Calu3 (cell line): ENCODE results near the gene PPEF2. TPM values are rescaled to one million over a fixed set of nuclear protein-coding genes. Genes with fewer than 3 reads are reported as not detected.

Experiments
- BruUV-seq: library from RNA; stranded (reverse); fragments of 400-500 nt; replicated peaks from 2 replicates; lab custom pipeline; 2021; lab: Mats Ljungman, UMichigan
- CTCF ChIA-PET: fragments of 300-600 bp; sonication (Branson Sonifier 250); formaldehyde crosslinking; loops from one replicate; lab custom pipeline; 2022; ENCODE audit warnings: antibody characterized with exemption; lab: Charles Lee
- DNase-seq: peaks from one replicate; pipeline ENCODE4 v3.0.0; 2022
- H3K27ac Mint-ChIP-seq: one replicate; pipeline ENCODE4 v1.8.0; 2022; ENCODE audit warnings: mixed read lengths; ENCODE audit not compliant: unreplicated experiment
- H3K27me3 Mint-ChIP-seq: one replicate; pipeline ENCODE4 v1.8.0; 2022; ENCODE audit warnings: mixed read lengths; ENCODE audit not compliant: unreplicated experiment
- H3K36me3 Mint-ChIP-seq: one replicate; pipeline ENCODE4 v1.8.0; 2022; ENCODE audit warnings: mild to moderate bottlenecking, moderate library complexity, mixed read lengths; ENCODE audit not compliant: insufficient read depth, unreplicated experiment
- H3K4me1 Mint-ChIP-seq: one replicate; pipeline ENCODE4 v1.8.0; 2022; ENCODE audit warnings: mild to moderate bottlenecking, low read depth, mixed read lengths; ENCODE audit not compliant: unreplicated experiment
- H3K4me3 Mint-ChIP-seq: one replicate; pipeline ENCODE4 v1.8.0; 2022; ENCODE audit warnings: mild to moderate bottlenecking, low read depth, moderate library complexity, mixed read lengths; ENCODE audit not compliant: unreplicated experiment
- H3K9me3 Mint-ChIP-seq: one replicate; pipeline ENCODE4 v1.8.0; 2022; ENCODE audit warnings: low read depth, mixed read lengths; ENCODE audit not compliant: unreplicated experiment
- CTCF ChIP-seq: fragments of 200-600 bp; IDR thresholded peaks from one replicate; pipeline ENCODE4 v1.8.0; 2022; ENCODE audit warnings: antibody characterized with exemption; ENCODE audit not compliant: unreplicated experiment
- intact Hi-C: fragments of 100-400 bp; cut with micrococcal nuclease; formaldehyde crosslinking; loops from one replicate; pipeline ENCODE4 v1.10.0; 2022; ENCODE audit not compliant: unreplicated experiment
- total RNA-seq: library from RNA; stranded (reverse); gene quantifications from 2 replicates; pipeline ENCODE4 v1.2.3, GENCODE V29; 2022

The PPEF2 gene
- total RNA-seq, 1 experiment from 2014 or later: not detected

GRCh38 chr4:75907966-75908365 lies 5.7 kb upstream of the PPEF2 start:
- intact Hi-C loops: no loop called here
- Mint-ChIP-seq H3K9me3 (no peaks in the 10 kb centered on the region), H3K36me3 (no peaks in the 10 kb centered on the region), H3K4me1 (no peaks in the 10 kb centered on the region), H3K27ac (no peak overlapping the region), H3K4me3 (no peak overlapping the region), H3K27me3 (no peaks in the 10 kb centered on the region)
- no peak for TF ChIP-seq CTCF
- DNase-seq: no peak
- BruUV-seq: no TSS peak
- CTCF ChIA-PET: no interaction called here

- Mint-ChIP-seq H3K4me3 (no peak overlapping the region), H3K9me3 (no peaks in the 10 kb centered on the region), H3K4me1 (no peaks in the 10 kb centered on the region), H3K27ac (no peak overlapping the region), H3K27me3 (no peaks in the 10 kb centered on the region), H3K36me3 (no peaks in the 10 kb centered on the region)
- intact Hi-C loops: no loop called here
- DNase-seq: no peak
- CTCF ChIA-PET: no interaction called here
- BruUV-seq: no TSS peak
- TF ChIP-seq CTCF: no peak
These were observed 1.8 kb upstream of the PPEF2 start for GRCh38 chr4:75904076-75904475.

GRCh38 chr4:75898536-75898935 lies 3.7 kb downstream of the PPEF2 start:
- no TSS peak for BruUV-seq
- no peak for DNase-seq
- intact Hi-C loops: no loop called here
- H3K4me3 Mint-ChIP-seq: no peak overlapping the region
- no peaks in the 10 kb centered on the region for H3K36me3 Mint-ChIP-seq
- no peaks in the 10 kb centered on the region for H3K4me1 Mint-ChIP-seq
- H3K9me3 Mint-ChIP-seq: no peaks in the 10 kb centered on the region
- no peak for TF ChIP-seq CTCF
- CTCF ChIA-PET: no interaction called here
- H3K27ac Mint-ChIP-seq: no peak overlapping the region
- no peaks in the 10 kb centered on the region for H3K27me3 Mint-ChIP-seq

GRCh38 chr4:75895744-75896314 lies 6.4 kb downstream of the PPEF2 start:
- TF ChIP-seq CTCF: peak; percentile 28
- Mint-ChIP-seq H3K36me3 (no peaks in the 10 kb centered on the region), H3K27me3 (peaks cover 2% of the 10 kb centered on the region), H3K4me3 (no peak overlapping the region), H3K27ac (no peak overlapping the region), H3K4me1 (no peaks in the 10 kb centered on the region), H3K9me3 (no peaks in the 10 kb centered on the region)
- DNase-seq: peak; percentile 12
- no TSS peak for BruUV-seq
- CTCF ChIA-PET: interaction anchor here (0.9 to 1.2 kb wide), 3 partner anchors 14 to 191 kb away, joined by 3 to 4 read pairs (median 4); no protein-coding TSS in a partner anchor
- intact Hi-C loops: no loop called here
